Activated CD4-positive, CD25-positive, alpha-beta regulatory T cell (primary cell): ENCODE results near the gene LMTK3.

Experiments
- DNase-seq, 4 experiments: peaks; one replicate each; lab custom pipeline; 2025; lab: John Stamatoyannopoulos, UW

Gene LMTK3

DNA sequence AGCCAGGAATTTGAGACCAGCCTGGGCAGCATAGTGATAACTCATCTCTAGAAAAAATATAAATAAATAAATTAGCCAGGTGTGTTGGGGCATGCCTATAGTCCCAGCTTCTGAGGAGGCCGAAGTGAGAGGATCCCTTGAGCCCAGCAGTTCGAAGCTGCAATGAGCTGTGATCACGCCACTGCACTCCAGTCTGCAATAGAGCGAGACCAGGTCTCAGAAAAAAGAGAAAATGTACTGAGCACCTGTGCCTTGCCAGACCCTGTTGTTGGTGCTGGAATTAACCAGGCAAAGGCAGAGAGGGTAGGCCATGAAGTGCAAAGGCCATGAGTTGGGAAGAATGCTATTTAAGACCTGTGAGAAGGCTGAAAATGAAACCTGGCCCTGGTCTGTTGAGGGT, 39.8 kb downstream of the LMTK3 start:
- no peak for DNase-seq

DNA sequence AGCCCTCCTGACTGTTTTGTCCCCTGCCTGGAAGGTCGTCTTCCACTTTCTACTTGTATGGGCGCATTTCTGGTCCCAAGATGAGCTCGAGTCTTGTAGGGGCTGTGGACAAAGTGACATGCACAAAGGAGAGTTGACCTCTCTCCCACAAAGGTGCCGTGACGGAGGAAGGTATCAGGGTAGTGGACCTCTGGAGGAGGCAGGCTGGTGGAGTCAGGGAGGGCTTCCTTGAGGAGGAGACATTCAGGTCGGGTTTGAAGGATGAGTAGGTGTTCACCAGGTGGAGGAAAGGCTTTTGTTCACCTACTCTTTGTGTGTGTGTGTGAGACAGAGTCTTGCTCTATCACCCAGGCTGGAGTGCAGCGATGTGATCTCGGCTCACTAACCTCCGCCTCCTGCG, 40.8 kb downstream of the LMTK3 start:
- no peak for DNase-seq

DNA sequence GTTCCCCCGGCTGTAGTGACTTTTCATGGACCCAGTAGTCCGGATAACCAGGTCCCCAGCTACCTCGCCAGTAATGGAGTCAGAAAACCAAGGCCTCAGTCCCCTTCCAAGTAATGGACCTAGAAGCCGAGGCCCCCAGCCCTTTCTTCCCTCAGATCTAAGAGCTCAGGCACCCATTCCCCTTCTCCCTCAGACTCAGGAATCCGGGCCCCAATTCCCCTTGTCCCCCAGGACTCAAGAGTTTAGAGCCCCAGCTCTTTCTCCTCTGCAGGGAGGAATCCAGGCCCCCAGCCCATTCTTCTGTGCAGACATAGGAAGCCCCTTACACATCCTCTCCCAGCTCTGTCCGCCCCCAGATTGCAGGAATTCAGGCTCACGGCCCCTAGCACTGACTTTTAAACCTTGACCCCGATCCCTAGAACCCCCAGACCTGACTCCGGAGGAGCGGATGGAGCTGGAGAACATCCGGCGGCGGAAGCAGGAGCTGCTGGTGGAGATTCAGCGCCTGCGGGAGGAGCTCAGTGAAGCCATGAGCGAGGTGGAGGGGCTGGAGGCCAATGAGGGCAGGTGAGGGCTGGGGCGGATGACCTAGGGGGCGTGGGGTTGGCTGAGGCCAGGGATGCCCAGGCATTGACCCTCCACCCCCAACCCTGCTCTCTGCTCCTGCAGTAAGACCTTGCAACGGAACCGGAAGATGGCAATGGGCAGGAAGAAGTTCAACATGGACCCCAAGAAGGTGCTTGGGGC, 41.5 kb downstream of the LMTK3 start:
- DNase-seq, result no peak

DNA sequence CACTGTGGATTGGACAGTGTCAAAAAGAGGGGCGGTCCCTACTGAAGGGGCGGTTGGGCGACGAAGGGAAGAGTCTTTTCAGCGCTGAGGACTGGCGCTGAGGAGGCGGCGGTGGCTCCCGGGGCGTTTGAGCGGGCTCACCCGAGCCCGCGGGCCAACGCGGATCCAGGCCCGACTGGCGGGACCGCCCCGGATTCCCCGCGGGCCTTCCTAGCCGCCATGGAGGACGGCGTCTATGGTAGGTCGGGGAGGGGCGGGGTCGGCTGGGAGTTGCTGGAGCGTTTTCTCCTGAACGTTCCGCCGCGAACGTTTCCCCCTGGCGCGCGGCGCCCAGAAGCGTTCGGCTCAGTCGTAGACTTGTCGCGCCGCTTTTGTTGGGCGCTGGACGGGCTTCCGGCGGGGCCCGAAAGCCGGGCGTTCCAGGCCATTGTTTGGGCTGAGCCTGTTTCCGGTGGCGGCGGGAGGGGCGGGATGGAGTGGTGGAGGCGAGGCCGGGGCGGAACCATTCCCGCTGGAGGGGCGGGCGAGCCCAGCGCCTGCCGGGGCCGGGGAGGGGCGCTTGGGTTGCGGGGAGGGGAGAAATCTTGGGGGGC, 42.2 kb downstream of the LMTK3 start, which contains the start of gene CYTH2:
TSS of gene CYTH2 (plus strand) at position 81 of the 593 bp plus-strand sequence. CDS start at position 220, 139 bp downstream.
- peak; percentile 41 to 63 (median 50) for DNase-seq

DNA sequence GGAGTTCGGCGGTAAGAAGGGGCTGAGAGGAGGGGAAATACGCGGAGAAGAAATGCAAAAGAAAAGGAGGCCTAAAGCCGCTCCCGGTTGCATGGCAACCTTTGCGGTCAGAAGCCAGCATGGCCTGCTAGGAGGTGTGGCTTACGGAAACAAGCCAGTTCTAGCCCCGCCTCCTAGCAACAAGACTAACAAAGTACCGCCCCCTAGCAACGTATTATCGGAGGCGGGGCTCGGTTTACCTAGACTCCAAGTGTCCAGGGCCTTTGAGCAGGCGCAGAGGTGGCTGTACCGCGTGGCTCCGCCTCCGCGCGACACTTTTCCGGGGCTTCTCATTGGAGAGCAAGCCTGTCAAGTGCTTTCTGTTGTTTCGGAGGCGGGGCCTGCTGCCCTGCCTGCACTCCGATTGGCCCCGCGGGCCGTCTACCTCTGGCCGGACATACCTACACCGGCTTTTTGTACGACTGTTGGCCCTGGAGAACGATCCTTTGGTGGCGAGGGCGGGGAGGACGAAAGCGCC, 42.8 kb downstream of the LMTK3 start:
- DNase-seq, result peak; percentile 95 to 99 (median 97)

DNA sequence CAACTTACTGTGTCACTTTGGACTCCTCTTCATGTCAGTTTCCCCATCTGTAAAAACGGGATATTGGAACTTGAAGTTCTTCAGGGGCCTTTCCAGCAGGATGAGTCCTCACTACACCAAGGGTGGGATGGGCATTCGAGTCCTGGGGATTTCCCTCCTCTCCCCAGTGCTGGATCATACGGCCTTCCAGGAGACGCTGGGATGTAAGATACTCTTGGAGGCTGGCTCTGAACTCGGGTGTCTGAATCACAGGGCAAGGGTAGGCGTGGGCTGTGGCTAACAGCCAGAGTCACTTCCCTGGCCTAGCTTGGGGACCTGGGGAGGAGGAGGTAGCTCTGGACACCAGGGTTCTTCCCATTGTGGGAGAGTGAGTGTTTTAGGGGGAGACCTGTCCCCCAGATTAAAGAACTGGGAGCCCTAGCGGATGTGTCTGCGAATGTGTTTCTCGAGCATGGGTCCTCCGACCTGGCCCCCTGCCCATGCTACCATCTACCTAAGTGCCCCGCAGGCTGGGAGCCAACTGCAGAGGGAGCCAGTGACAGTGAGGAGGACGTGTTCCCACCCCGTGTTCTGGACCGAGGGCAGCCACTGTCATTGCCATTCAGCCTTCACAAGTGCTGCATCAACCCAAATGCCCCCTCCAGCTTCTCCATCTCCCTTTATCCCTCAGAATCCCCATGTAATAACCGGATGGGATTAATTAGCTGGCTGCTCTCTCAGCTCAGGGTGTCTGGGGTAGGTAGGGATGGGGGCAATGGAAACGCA, 44.9 kb downstream of the LMTK3 start:
- DNase-seq, result no peak

DNA sequence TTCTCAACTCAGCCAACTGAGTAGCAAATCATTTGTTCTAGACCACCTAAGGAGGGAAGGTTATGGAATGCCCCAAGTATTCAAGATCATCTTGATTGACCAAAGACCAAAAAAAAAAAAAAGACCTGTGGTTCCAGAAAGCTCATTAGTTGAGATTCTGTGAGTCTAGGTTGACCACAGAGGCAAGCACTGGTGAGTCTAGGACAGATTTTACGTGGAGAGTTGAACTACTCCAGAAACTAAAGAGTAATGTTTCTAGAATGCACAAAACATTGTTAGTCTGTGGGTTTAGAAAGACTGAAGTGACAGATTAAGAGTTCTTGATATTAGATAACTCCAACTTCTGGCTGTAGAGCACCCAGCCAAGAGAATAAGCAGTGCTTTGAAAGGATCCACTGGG, 46.4 kb downstream of the LMTK3 start:
- DNase-seq, result no peak

DNA sequence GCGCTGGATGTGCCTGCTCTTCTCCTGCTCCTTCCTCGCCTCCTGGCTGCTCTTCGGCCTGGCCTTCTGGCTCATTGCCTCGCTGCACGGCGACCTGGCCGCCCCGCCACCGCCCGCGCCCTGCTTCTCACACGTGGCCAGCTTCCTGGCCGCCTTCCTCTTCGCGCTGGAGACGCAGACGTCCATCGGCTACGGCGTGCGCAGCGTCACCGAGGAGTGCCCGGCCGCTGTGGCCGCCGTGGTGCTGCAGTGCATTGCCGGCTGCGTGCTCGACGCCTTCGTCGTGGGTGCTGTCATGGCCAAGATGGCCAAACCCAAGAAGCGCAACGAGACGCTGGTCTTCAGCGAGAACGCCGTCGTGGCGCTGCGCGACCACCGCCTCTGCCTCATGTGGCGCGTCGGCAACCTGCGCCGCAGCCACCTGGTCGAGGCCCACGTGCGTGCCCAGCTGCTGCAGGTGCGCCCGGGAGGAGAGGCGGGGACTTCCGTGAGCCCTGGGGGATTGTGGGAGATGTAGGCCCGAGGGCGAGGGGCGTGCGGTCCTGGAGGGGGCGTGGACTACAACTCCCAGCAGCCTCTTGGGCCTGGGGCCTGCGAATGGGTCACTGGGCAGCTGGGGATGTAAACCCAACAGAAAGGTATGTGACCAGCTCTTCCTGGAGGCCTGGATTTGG, 49.5 kb downstream of the LMTK3 start:
- no peak for DNase-seq

DNA sequence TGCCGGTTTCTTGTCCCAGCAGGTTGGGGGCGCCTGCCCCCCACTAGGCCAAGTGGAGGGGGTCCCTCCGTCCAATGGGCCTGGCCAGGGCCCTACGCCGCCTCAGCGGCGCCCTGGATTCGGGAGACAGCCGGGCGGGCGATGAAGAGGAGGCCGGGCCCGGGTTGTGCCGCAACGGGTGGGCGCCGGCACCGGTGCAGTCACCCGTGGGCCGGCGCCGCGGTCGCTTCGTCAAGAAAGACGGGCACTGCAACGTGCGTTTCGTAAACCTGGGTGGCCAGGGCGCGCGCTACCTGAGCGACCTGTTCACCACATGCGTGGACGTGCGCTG, 50.0 kb downstream of the LMTK3 start:
- DNase-seq, result no peak

DNA sequence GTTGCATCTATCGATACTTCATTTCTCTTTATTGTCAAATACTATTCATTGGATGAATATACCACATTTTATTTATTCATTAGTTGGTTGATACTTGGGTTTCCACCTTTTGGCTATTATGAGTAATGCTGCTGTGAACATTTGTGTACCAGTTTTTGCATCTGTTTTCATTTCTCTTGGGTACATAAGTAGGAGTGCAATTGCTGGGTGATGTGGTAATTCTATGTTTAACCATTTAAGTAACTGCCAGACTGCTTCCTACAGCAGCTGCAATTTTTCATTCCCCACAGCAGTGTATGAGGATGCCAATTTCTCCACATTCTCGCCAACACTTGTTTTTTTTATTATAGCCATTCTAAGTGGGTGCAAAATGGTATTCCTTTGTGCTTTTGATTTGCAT, 53.6 kb downstream of the LMTK3 start:
- no peak for DNase-seq

DNA sequence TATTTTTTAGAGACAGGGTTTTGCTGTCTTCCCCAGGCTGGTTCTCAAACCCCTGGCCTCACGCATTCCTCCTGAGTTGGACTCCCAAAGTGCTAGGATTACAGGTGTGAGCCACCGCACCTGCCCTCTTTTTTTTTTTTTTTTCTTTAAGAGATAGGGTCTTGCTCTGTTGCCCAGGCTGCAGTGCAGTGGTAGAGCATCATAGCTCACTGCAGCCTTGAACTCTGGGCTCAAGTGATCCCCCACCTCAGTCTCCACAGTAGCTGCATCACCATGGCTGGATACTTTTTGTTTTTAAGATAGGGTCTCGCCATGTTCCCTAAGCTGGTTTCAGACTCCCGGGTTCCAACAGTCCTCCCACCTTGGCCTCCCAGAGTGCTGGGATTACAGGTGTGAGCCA, 54.8 kb downstream of the LMTK3 start:
- no peak for DNase-seq

DNA sequence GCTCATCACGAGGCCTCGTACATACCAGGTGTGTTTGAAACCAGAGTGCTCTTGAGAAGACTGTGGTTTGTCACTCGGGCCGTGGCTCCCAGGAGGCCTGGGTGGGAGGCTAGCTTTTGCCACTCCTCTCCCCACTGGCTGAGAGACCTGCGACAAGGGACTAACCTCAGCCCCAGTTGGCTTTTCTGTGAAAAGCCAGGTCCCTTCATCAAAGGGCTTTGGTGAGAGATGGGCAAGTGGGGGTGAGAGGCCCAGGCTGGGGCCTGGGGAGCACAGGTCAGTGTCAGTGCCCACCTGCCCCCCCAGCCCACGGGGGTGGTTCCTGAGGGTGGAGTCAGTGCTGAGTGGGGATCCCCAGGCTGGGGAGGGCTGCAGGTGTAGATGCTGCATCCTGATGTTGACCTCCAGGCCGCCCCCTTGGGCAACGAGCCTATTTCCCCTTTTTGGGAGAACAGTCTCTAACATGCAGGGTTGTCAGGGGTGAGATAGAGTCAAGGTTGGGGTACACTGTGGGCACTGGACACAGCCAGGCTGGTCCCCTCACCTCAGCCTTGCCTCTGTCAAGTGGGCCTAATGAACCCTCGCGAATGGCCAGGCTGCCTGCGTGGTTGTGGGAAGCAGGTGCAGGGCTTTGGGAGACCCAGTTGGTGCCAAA, 55.6 kb downstream of the LMTK3 start:
- DNase-seq, result no peak

DNA sequence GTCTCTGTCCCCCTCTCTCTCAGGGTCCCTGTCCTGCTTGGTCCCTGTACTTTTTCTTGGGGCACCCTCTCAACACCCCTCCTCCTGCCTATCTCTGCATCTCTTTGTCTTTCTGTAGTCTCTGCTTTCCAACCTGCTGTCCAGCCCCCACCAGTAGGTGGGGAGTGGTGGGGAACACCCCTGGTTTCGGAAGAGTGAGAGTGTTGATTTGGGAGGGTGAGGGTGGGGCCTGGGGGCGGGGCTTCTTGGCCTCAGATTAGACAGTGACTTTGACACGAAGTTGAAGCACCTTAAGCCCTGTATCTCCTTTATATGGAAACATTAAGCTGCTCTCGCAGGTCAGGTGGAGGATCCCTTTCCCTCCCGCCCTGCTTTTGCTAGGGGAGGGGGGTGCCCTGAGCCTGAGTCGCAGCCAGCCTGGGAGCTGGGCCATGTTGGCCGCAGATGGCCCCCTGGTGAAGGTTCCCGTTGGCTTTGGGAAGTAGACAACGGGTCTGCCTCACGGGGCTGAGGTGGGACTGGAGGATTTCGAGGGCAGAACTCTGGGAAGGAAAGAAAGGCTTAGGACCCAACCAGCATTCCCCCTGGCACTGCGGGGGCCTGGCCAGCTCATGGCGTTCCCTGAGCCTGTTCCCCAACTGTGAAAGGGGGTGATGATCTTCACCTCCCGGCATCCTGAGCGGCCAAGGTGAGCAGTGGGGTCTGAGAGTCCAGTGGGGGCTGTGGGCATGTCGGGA, 56.3 kb downstream of the LMTK3 start, which contains the start of gene KCNJ14:
TSS of gene KCNJ14 (plus strand) at position 404 of the 737 bp plus-strand sequence. CDS start 6,151 bp downstream, outside the sequence.
- no peak for DNase-seq

DNA sequence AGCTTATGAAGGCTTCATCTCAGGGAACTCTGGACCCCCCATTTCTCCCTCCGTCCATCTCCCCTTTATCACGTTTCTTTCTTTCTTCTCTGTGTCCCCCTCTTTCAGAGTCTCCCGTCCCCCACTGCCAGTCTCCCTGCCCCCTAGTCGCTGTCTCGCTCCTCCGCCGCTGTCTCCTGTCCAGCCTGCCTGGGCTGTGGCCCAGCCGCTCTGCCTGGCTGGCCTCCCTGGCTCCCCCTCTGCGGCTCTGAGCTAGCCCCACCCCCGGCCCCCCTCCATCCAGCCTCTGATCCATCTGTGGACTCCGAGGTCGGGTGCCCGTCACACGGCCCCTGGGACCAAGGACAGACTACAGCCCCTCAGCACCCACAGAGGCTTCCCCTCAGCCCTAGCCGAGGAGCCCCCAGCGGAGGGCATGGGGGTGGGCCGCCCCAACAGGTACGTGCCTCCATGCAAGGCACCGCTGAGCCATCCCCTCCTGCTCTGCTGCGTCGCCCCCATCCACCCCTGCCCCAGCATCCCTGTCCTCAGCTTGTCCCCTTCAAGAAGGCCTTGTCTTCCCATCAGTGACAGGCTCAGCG, 57.4 kb downstream of the LMTK3 start:
- DNase-seq, result no peak

DNA sequence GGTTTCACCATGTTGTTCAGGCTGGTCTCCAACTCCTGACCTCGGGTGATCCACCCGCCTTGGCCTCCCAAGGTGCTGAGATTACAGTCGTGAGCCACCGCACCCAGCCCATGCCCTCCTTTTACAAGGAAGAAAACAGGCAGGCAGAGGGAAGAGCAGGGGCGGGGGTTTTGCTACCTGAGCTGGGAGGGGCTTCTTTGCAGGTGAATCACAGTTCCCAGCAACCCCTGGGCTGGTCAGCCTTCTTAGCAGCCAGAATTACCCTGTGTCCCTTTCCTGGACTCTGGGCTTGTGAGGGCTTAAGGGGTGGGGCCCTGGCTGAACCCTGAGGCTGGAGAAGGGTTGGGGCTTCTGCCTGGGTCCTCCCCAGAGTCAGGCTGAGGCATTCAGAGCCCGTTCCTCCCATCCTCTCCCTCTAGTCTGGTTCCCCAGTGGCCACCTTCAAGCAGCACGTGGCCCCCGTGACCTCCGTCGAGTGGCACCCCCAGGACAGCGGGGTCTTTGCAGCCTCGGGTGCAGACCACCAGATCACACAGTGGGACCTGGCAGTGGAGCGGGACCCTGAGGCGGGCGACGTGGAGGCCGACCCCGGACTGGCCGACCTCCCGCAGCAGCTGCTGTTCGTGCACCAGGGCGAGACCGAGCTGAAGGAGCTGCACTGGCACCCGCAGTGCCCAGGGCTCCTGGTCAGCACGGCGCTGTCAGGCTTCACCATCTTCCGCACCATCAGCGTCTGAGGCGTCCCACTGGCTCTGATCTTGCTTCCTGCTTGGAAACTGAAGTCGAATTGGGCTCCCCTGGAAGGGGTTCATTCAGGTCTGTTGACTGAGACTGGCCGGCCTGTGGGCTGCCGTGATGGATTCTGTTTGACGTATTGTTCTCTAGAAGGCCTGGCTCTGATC, 59.1 kb downstream of the LMTK3 start:
- DNase-seq, result no peak

DNA sequence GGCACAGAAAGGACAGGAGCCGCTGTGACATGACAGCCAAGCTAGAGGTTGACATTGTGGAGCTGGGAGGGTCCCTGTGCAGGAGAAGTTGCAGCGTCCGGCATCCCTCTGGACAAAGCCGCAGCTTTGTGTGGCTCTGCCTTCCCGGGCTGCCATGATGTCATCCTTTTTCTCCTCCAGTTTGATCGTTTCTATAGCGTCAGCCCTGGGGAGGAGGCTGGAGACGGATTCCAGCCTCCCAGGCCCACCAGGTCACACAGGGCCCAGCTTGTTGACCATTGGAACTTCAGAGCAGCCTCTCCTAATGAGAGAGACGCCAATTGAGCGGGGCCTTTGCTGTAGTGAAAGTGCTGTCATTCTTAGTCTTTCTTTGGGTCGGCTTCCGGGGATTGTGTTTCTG, 60.0 kb downstream of the LMTK3 start:
- DNase-seq, result no peak

DNA sequence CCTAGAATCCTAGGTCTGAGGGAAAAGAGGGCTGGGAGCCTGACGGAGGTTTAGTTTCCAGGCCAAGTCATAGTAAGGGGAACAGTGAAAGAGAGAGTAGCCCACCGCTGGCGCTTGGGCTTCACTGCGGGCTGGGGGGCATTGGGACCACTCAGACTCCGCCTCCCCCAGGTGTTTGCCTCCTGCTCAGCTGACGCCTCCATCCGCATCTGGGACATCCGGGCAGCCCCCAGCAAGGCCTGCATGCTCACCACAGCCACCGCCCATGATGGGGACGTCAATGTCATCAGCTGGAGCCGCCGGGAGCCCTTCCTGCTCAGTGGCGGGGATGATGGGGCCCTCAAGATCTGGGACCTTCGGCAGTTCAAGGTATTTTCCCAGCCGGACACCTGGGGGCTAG, 60.8 kb downstream of the LMTK3 start:
- DNase-seq, result no peak

DNA sequence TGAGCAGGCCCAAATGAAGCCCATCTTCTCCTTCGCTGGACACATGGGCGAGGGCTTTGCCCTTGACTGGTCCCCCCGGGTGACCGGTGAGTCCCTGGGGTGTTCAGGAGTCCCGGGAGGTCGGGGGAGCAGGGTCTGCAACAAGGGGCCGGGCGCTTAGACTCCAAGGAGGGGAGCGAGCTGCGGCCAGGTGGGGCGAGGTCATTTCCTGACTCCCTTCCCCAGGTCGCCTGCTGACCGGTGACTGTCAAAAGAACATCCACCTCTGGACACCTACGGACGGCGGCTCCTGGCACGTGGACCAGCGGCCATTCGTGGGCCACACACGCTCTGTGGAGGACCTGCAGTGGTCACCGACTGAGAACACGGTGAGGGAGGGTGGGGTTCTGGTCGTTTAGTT, 61.2 kb downstream of the LMTK3 start:
- no peak for DNase-seq

DNA sequence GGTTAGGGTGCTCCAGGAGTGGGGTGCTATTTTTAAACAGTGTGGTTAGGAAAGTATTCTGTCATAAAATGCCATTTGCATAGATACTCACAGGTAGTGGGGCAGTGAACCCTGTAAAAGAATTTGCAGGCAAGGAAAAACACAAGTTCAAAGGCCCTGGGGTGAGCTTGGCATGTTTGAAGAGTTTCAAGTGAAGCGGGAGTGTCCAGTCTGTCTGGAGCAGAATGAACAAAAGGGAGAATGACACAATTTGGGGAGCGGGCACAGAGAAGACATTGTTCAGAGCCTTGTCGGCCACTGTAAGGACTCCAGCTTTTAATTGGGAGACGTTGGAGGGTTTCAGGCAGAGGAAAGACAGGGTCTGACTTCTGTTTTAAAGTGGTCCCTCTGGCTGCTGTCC, 63.1 kb downstream of the LMTK3 start:
- no peak for DNase-seq

DNA sequence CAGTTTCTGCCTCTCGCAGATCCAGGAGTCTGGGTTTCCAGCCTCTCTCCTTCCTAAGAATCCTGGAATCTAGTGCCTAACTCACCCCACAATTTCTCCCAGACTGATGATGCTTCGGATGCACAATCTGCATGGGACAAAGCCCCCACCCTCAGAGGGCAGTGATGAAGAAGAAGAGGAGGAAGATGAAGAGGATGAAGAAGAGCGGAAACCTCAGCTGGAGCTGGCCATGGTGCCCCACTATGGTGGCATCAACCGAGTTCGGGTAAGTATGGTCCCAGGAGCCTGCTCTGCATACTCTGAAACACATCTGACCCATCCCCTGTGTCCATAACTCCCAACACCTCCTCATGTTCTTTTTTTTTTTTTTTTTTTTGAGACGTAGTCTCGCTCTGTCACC, 65.1 kb downstream of the LMTK3 start:
- DNase-seq, result no peak
